Panc1 (cell line): ENCODE measurements around the gene DYRK1A. TPM values are rescaled to one million over a fixed set of nuclear protein-coding genes. Genes with fewer than 3 reads are reported as not detected.

ENCODE experiments used
- ATAC-seq: fragments of 200-7000 bp; cut with Tn5 transposase; 2 replicates; pipeline ENCODE4 v1.9.1; 2020; ENCODE audit warnings: mild to moderate bottlenecking, moderate library complexity
- BruUV-seq: library from RNA; stranded (reverse); fragments of 400-500 nt; replicated peaks from 2 replicates; lab custom pipeline; 2021; lab: Mats Ljungman, UMichigan
- CTCF ChIA-PET: fragments of 300-600 bp; sonication (Branson Sonifier 250); formaldehyde crosslinking; loops from one replicate; lab custom pipeline; 2022; ENCODE audit warnings: antibody characterized with exemption; lab: Charles Lee
- POLR2A ChIA-PET: fragments of 300-600 bp; sonication (Branson Sonifier 250); formaldehyde crosslinking; loops from one replicate; lab custom pipeline; 2022; ENCODE audit warnings: antibody characterized with exemption; lab: Charles Lee
- DNase-seq: peaks from one replicate; pipeline ENCODE4 v3.0.0-alpha.2; 2010; ENCODE audit warnings: low read depth, low spot score
- H3K27ac ChIP-seq: 2 replicates; pipeline ENCODE4 v1.5.1; 2011; ENCODE audit warnings: mild to moderate bottlenecking, low read length, inconsistent platforms
- H3K27me3 ChIP-seq: fragments of 200-500 bp; sonication (Bioruptor generic); 2 replicates; pipeline ENCODE4 v1.6.0; 2014; ENCODE audit warnings: low read length, inconsistent platforms; ENCODE audit not compliant: control insufficient read depth, insufficient read depth
- H3K36me3 ChIP-seq: fragments of 200-500 bp; sonication (Bioruptor generic); 2 replicates; pipeline ENCODE4 v1.5.1; 2014; ENCODE audit warnings: inconsistent platforms, mild to moderate bottlenecking, low read length, moderate library complexity; ENCODE audit not compliant: control insufficient read depth, insufficient read depth
- H3K4me1 ChIP-seq: 2 replicates; pipeline ENCODE4 v1.5.1; 2011; ENCODE audit warnings: inconsistent platforms, mild to moderate bottlenecking, low read length, moderate library complexity; ENCODE audit not compliant: control insufficient read depth, insufficient read depth
- H3K4me3 ChIP-seq, 2 experiments: 2 replicates each; pipeline ENCODE4 v1.5.1; 2011 to 2012; ENCODE audit warnings: low read depth in 2 of 2, low read length in 2 of 2, mild to moderate bottlenecking in 2 of 2, inconsistent platforms in 1 of 2, moderate library complexity in 1 of 2
- H3K9me3 ChIP-seq: fragments of 200-500 bp; sonication (Bioruptor generic); 2 replicates; pipeline ENCODE4 v1.5.1; 2014; ENCODE audit warnings: low read depth, mild to moderate bottlenecking, inconsistent platforms, low read length, moderate library complexity; ENCODE audit not compliant: control insufficient read depth, insufficient read depth
- CTCF ChIP-seq: fragments of 450-650 bp; IDR thresholded peaks from 2 replicates; pipeline ENCODE4 v1.5.1; 2017; ENCODE audit warnings: mild to moderate bottlenecking
- POLR2AphosphoS5 ChIP-seq: IDR thresholded peaks from 2 replicates; pipeline ENCODE4 v1.6.1; 2012; ENCODE audit warnings: mild to moderate bottlenecking, low read depth, low read length, moderate library complexity
- REST ChIP-seq, 2 experiments: IDR thresholded peaks; 2 replicates each; pipeline ENCODE4 v1.6.1; 2011 to 2012; ENCODE audit warnings: low read depth in 2 of 2, control low read depth in 1 of 2, low read length in 1 of 2, mild to moderate bottlenecking in 1 of 2, moderate library complexity in 1 of 2; ENCODE audit not compliant: insufficient read depth in 1 of 2
- SIN3A ChIP-seq: IDR thresholded peaks from 2 replicates; pipeline ENCODE4 v1.6.1; 2012; ENCODE audit warnings: low read depth, mild to moderate bottlenecking, low read length, moderate library complexity, borderline replicate concordance; ENCODE audit not compliant: insufficient read depth
- TCF7L2 ChIP-seq: IDR thresholded peaks from 2 replicates; pipeline ENCODE4 v1.6.1; 2011; ENCODE audit warnings: mild to moderate bottlenecking, low read depth, low read length, inconsistent platforms
- in situ Hi-C: cut with HindIII; loops from 2 replicates; pipeline ENCODE4 v1.10.0; 2016; ENCODE audit warnings: low sequenced_read_pairs, low pct_unique_long_range_greater_than_20kb
- intact Hi-C: fragments of 100-400 bp; cut with micrococcal nuclease; formaldehyde crosslinking; loops from one replicate; pipeline ENCODE4 v1.10.0; 2022; ENCODE audit not compliant: unreplicated experiment
- total RNA-seq: library from RNA; stranded (reverse); gene quantifications from one replicate; pipeline ENCODE4 v1.2.1, GENCODE V29; 2021; ENCODE audit not compliant: unreplicated experiment

DYRK1A gene
- total RNA-seq, 1 experiment from 2014 or later, result 36.1 TPM

GRCh38 chr21:37414292-37415253, 48.0 kb downstream of the DYRK1A start:
- ATAC-seq (no peak), DNase-seq (no peak)
- no TSS peak for BruUV-seq
- ChIA-PET CTCF (no interaction called here), POLR2A (no interaction called here)
- peaks cover 19% of the 10 kb centered on the region for H3K4me1 ChIP-seq
- H3K27ac ChIP-seq, result no peak overlapping the region
- no peaks in the 10 kb centered on the region for H3K36me3 ChIP-seq
- intact Hi-C loops (no loop called here), in situ Hi-C loops (no loop called here)
- TF ChIP-seq TCF7L2, result no peak
- no peak for TF ChIP-seq CTCF
- TF ChIP-seq POLR2AphosphoS5, result no peak
- TF ChIP-seq SIN3A, result no peak
- TF ChIP-seq REST (IDR thresholded peaks at IDR 0.05; ENCODE audit: insufficient read depth in 1 of 2, low read depth in 2 of 2, low read length in 1 of 2), result no peak
- no peaks in the 10 kb centered on the region for H3K9me3 ChIP-seq
- no peaks in the 10 kb centered on the region for H3K27me3 ChIP-seq
- no peak overlapping the region for H3K4me3 ChIP-seq

GRCh38 chr21:37415939-37416338, 49.4 kb downstream of the DYRK1A start:
- H3K4me1 ChIP-seq, result peaks cover 27% of the 10 kb centered on the region
- intact Hi-C loops (no loop called here), in situ Hi-C loops (no loop called here)
- ChIA-PET CTCF (no interaction called here), POLR2A (no interaction called here)
- no peaks in the 10 kb centered on the region for H3K27me3 ChIP-seq
- H3K4me3 ChIP-seq, result no peak overlapping the region
- H3K36me3 ChIP-seq, result no peaks in the 10 kb centered on the region
- H3K27ac ChIP-seq, result no peak overlapping the region
- TF ChIP-seq POLR2AphosphoS5 (no peak), SIN3A (no peak), CTCF (no peak), TCF7L2 (no peak), REST (IDR thresholded peaks at IDR 0.05; ENCODE audit: insufficient read depth in 1 of 2, low read depth in 2 of 2, low read length in 1 of 2) (no peak)
- BruUV-seq, result no TSS peak
- ATAC-seq, result no peak
- H3K9me3 ChIP-seq, result no peaks in the 10 kb centered on the region
- DNase-seq, result no peak
